H9 (cell line): ENCODE data around the gene ESRRA. TPM values are rescaled to one million over a fixed set of nuclear protein-coding genes. Genes with fewer than 3 reads are reported as not detected.

Experiments
- DNase-seq: peaks from one replicate; pipeline ENCODE4 v3.0.0-alpha.2; 2017
- H2AFZ ChIP-seq: one replicate; pipeline ENCODE4 v1.6.1; 2013; ENCODE audit warnings: mild to moderate bottlenecking, low read length, control low read depth, moderate library complexity
- H2AK5ac ChIP-seq: 2 replicates; pipeline ENCODE4 v1.6.1; 2013; ENCODE audit warnings: low read length, control low read depth, mixed read lengths; ENCODE audit not compliant: insufficient read length
- H2BK120ac ChIP-seq: one replicate; pipeline ENCODE4 v1.6.1; 2013; ENCODE audit warnings: low read depth, mild to moderate bottlenecking, low read length, control low read depth, inconsistent platforms; ENCODE audit not compliant: poor library complexity, severe bottlenecking
- H2BK12ac ChIP-seq: 2 replicates; pipeline ENCODE4 v1.6.1; 2013; ENCODE audit warnings: low read length, control low read depth, mixed read lengths, low read depth; ENCODE audit not compliant: insufficient read length
- H2BK15ac ChIP-seq: 2 replicates; pipeline ENCODE4 v1.6.1; 2013; ENCODE audit warnings: low read depth, low read length, control low read depth
- H2BK20ac ChIP-seq: one replicate; pipeline ENCODE4 v1.6.1; 2013; ENCODE audit warnings: low read depth, mild to moderate bottlenecking, low read length, control low read depth, inconsistent platforms; ENCODE audit not compliant: poor library complexity, severe bottlenecking
- H2BK5ac ChIP-seq: 2 replicates; pipeline ENCODE4 v1.6.1; 2013; ENCODE audit warnings: low read length, control low read depth, mixed read lengths; ENCODE audit not compliant: insufficient read length
- H3K14ac ChIP-seq: 2 replicates; pipeline ENCODE4 v1.6.1; 2013; ENCODE audit warnings: low read length, control low read depth; ENCODE audit not compliant: insufficient read depth
- H3K18ac ChIP-seq: 2 replicates; pipeline ENCODE4 v1.6.1; 2013; ENCODE audit warnings: low read depth, mild to moderate bottlenecking, mixed read lengths, low read length, control low read depth; ENCODE audit not compliant: insufficient read length
- H3K23ac ChIP-seq: 2 replicates; pipeline ENCODE4 v1.6.1; 2013; ENCODE audit warnings: low read length, control low read depth, mixed read lengths, low read depth; ENCODE audit not compliant: insufficient read length
- H3K23me2 ChIP-seq: 2 replicates; pipeline ENCODE4 v1.6.1; 2013; ENCODE audit warnings: low read depth, mild to moderate bottlenecking, mixed read lengths, low read length, control low read depth; ENCODE audit not compliant: insufficient read length, poor library complexity, severe bottlenecking
- H3K27ac ChIP-seq: 2 replicates; pipeline ENCODE4 v1.5.1; 2013; ENCODE audit warnings: low read length, control low read depth, mixed read lengths, low read depth; ENCODE audit not compliant: insufficient read length
- H3K27me3 ChIP-seq: 2 replicates; pipeline ENCODE4 v1.6.1; 2013; ENCODE audit warnings: low read length, control low read depth, inconsistent platforms; ENCODE audit not compliant: insufficient read depth
- H3K4ac ChIP-seq: 2 replicates; pipeline ENCODE4 v1.6.1; 2013; ENCODE audit warnings: low read depth, mild to moderate bottlenecking, control low read depth, inconsistent platforms, low read length, moderate library complexity
- H3K4me1 ChIP-seq: 2 replicates; pipeline ENCODE4 v1.6.1; 2013; ENCODE audit warnings: low read length, control low read depth, inconsistent platforms; ENCODE audit not compliant: insufficient read depth
- H3K4me2 ChIP-seq: 2 replicates; pipeline ENCODE4 v1.6.1; 2013; ENCODE audit warnings: low read length, control low read depth, mixed read lengths; ENCODE audit not compliant: insufficient read length, insufficient read depth
- H3K56ac ChIP-seq: 2 replicates; pipeline ENCODE4 v1.6.1; 2013; ENCODE audit warnings: low read depth, mild to moderate bottlenecking, mixed read lengths, low read length, control low read depth; ENCODE audit not compliant: insufficient read length
- H3K79me1 ChIP-seq: 2 replicates; pipeline ENCODE4 v1.6.1; 2013; ENCODE audit warnings: low read depth, mild to moderate bottlenecking, moderate library complexity, low read length, control low read depth, inconsistent platforms; ENCODE audit not compliant: insufficient read depth, poor library complexity, severe bottlenecking
- H3K79me2 ChIP-seq: 2 replicates; pipeline ENCODE4 v1.6.1; 2013; ENCODE audit warnings: low read length, control low read depth, inconsistent platforms; ENCODE audit not compliant: insufficient read depth
- H3K9ac ChIP-seq: 2 replicates; pipeline ENCODE4 v1.6.1; 2013; ENCODE audit warnings: low read length, control low read depth, mixed read lengths; ENCODE audit not compliant: insufficient read length; ENCODE audit errors: extremely low read depth
- H3K9me3 ChIP-seq: one replicate; pipeline ENCODE4 v1.6.1; 2013; ENCODE audit warnings: low read depth, low read length, inconsistent platforms; ENCODE audit not compliant: control insufficient read depth
- H3T11ph ChIP-seq: one replicate; pipeline ENCODE4 v1.6.1; 2013; ENCODE audit warnings: mild to moderate bottlenecking, low read length, control low read depth, inconsistent platforms
- H4K20me1 ChIP-seq: one replicate; pipeline ENCODE4 v1.6.1; 2013; ENCODE audit not compliant: control insufficient read depth, insufficient read length, insufficient read depth
- H4K5ac ChIP-seq: 2 replicates; pipeline ENCODE4 v1.6.1; 2013; ENCODE audit warnings: low read depth, mild to moderate bottlenecking, mixed read lengths, low read length, control low read depth; ENCODE audit not compliant: insufficient read length
- H4K8ac ChIP-seq: replicated peaks from 2 replicates; pipeline ENCODE4 v1.6.1; 2013; ENCODE audit warnings: low read length, control low read depth, mixed read lengths, low read depth; ENCODE audit not compliant: insufficient read length
- H4K91ac ChIP-seq: 2 replicates; pipeline ENCODE4 v1.6.1; 2013; ENCODE audit warnings: low read depth, mild to moderate bottlenecking, moderate library complexity, mixed read lengths, low read length, control low read depth; ENCODE audit not compliant: insufficient read length
- H3K27ac Mint-ChIP-seq, 3 experiments: 2 replicates in 2 of 3; 3 replicates in 1 of 3; pipeline ENCODE4 v1.8.0; 2020 to 2021; ENCODE audit warnings: mixed read lengths in 3 of 3, mild to moderate bottlenecking in 1 of 3, moderate library complexity in 1 of 3
- H3K27me3 Mint-ChIP-seq: 2 replicates; pipeline ENCODE4 v1.8.0; 2021; ENCODE audit warnings: low read depth, mild to moderate bottlenecking, moderate library complexity, mixed read lengths
- H3K36me3 Mint-ChIP-seq, 3 experiments: 2 replicates in 2 of 3; 3 replicates in 1 of 3; pipeline ENCODE4 v1.8.0; 2020 to 2021; ENCODE audit warnings: low read depth in 3 of 3, mixed read lengths in 3 of 3; ENCODE audit not compliant: insufficient read depth in 1 of 3
- H3K4me1 Mint-ChIP-seq, 2 experiments: 2 replicates each; pipeline ENCODE4 v1.8.0; 2020; ENCODE audit warnings: mixed read lengths in 2 of 2
- H3K4me3 Mint-ChIP-seq, 2 experiments: 2 replicates in 1 of 2; 3 replicates in 1 of 2; pipeline ENCODE4 v1.8.0; 2020 to 2021; ENCODE audit warnings: mild to moderate bottlenecking in 2 of 2, mixed read lengths in 2 of 2, moderate library complexity in 1 of 2
- H3K9me3 Mint-ChIP-seq, 2 experiments: 2 replicates in 1 of 2; 3 replicates in 1 of 2; pipeline ENCODE4 v1.8.0; 2020; ENCODE audit warnings: mild to moderate bottlenecking in 2 of 2, mixed read lengths in 2 of 2, moderate library complexity in 1 of 2
- WGBS: extraction: QIAGEN DNeasy Blood & Tissue Kit; methylation state at CpG from one replicate; pipeline ENCODE4 v1.1.7; 2013; ENCODE audit warnings: missing lambda C conversion rate, low lambda C conversion rate, mixed read lengths; ENCODE audit not compliant: insufficient read length; ENCODE audit errors: extremely low coverage; 5-methylcytosine and 5-hydroxymethylcytosine counted together
- total RNA-seq: library from RNA; stranded (reverse); gene quantifications from 2 replicates; pipeline ENCODE4 v1.2.1, GENCODE V29; 2021
- TF ChIP-seq, protein P1 (sequence below): fragments of 200-600 bp; sonication (generic); conservative IDR thresholded peaks from 3 replicates; pipeline ENCODE4 v1.8.0; 2021; ENCODE audit warnings: antibody characterized with exemption, mild to moderate bottlenecking

Gene ESRRA
- total RNA-seq, 1 experiment from 2014 or later = 42.3 TPM

DNA sequence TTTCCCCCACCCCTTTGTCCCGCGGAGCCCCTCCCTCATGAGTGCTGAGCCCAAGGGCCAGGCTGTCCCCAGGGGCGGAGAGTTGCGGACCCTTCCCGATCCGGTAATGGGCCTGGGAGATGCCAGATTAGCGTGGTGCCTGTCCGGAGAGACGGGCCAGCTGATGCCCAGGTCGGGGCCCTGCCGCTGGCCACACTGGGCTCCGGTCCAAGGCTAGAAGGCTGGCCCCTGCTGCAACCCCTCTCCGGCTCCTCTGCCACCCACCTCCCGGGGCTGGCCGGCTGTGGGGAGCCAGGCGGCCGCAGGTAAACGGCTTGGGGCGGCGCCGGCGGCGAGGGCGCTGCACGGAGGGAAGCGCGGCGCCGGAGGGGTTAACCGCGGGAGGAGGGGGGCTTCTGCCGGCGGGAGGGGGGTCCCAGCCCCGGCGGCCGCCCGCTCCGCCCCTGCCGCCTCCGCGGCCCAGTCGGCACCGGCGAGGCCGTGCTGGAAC lies 14.0 kb upstream of the ESRRA start, which contains the start of gene KCNK4:
KCNK4 (plus strand) TSS at position 41 of the 490 bp plus-strand sequence. CDS start 1,717 bp downstream, outside the sequence.
- Histone ChIP-seq H4K20me1 (no peaks in the 10 kb centered on the region), H3K14ac (no peak within 1 kb of the TSS; the same call in 1 of the 2 replicates), H2AK5ac (no peak within 1 kb of the TSS), H3K9me3 (no peaks in the 10 kb centered on the region), H2BK120ac (no peak within 1 kb of the TSS), H3K27ac (no peak within 1 kb of the TSS), H3K9ac (no peak within 1 kb of the TSS), H4K8ac (no peak within 1 kb of the TSS), H2BK20ac (no peak within 1 kb of the TSS), H3K23me2 (peaks cover 3% of the 10 kb centered on the region), H4K91ac (no peak within 1 kb of the TSS), H3K79me1 (no peaks in the 10 kb centered on the region), H3K27me3 (peaks cover 57% of the 10 kb centered on the region), H2BK5ac (no peak within 1 kb of the TSS), H4K5ac (no peak within 1 kb of the TSS), H2BK12ac (no peak within 1 kb of the TSS), H2AFZ (no peak within 1 kb of the TSS), H3K4ac (no peak within 1 kb of the TSS), H3K4me2 (peak within 1 kb of the TSS; percentile 58), H3K23ac (no peak within 1 kb of the TSS), H3K56ac (no peak within 1 kb of the TSS), H2BK15ac (no peak within 1 kb of the TSS), H3K4me1 (no peaks in the 10 kb centered on the region), H3K18ac (no peak within 1 kb of the TSS), H3T11ph (no peak within 1 kb of the TSS), H3K79me2 (no peaks in the 10 kb centered on the region)
- Mint-ChIP-seq H3K27ac (no peak within 1 kb of the TSS), H3K36me3 (peaks cover 0 to 2% (median 0%) of the 10 kb centered on the region in 3 experiments; a peak in 3 of 7 replicates), H3K4me1 (peaks cover 10 to 11% of the 10 kb centered on the region in 2 experiments), H3K27me3 (peaks cover 75% of the 10 kb centered on the region), H3K4me3 (peak within 1 kb of the TSS; percentile 36 to 78), H3K9me3 (no peaks in the 10 kb centered on the region; a peak in 2 of 5 replicates)
- WGBS = no CpG with 5 or more reads among the region's 45 CpGs
- TF ChIP-seq, protein P1, sequence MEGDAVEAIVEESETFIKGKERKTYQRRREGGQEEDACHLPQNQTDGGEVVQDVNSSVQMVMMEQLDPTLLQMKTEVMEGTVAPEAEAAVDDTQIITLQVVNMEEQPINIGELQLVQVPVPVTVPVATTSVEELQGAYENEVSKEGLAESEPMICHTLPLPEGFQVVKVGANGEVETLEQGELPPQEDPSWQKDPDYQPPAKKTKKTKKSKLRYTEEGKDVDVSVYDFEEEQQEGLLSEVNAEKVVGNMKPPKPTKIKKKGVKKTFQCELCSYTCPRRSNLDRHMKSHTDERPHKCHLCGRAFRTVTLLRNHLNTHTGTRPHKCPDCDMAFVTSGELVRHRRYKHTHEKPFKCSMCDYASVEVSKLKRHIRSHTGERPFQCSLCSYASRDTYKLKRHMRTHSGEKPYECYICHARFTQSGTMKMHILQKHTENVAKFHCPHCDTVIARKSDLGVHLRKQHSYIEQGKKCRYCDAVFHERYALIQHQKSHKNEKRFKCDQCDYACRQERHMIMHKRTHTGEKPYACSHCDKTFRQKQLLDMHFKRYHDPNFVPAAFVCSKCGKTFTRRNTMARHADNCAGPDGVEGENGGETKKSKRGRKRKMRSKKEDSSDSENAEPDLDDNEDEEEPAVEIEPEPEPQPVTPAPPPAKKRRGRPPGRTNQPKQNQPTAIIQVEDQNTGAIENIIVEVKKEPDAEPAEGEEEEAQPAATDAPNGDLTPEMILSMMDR = no peak
- no peak for DNase-seq
